ENCODE data around the gene RORC. TPM values are rescaled to one million over a fixed set of nuclear protein-coding genes. Genes with fewer than 3 reads are reported as not detected.

The RORC gene
- total RNA-seq, 1 experiment from 2014 or later, result 0.10 TPM

DNA sequence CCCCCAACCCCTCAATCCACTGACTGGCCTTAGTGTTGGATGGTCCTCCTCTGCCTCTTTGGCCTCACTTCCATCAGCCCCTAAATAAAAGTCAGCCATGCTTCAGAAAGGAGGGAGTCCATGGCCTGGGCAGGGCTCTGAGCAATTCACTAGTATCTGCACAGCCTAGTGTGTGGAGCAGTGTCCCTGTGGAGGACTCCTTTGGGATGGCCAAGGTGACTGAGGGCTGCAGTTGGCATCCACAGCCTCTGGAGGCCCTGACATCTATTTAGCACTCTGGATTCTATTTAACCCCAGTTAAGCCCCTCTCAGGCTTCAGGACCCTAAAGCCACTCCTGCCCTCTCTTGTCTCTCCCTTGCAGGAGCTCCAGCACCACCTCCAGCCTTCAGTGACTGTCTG lies 18.3 kb upstream of the RORC start:
- no peak for DNase-seq (ENCODE audit: extremely low read depth, low read depth)

DNA sequence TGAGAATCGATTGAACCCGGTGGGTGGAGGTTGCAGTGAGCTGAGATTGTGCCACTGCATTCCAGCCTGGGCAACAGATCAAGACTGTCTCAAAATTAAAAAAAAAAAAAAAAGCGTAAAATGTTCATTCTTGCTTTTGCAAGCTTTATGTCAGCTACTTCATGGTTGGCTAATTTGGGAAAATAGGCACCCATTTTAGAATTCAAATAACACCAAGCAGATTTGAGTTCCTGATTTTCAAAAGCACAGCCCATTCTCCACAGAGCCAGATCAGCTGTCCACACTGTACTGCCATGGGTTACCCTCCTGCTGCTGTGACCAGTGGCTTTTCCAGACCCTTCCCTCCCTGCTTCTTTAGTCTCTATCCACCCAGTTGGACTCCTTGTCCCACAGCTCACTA lies 17.5 kb upstream of the RORC start:
- no peak for DNase-seq (ENCODE audit: extremely low read depth, low read depth)

DNA sequence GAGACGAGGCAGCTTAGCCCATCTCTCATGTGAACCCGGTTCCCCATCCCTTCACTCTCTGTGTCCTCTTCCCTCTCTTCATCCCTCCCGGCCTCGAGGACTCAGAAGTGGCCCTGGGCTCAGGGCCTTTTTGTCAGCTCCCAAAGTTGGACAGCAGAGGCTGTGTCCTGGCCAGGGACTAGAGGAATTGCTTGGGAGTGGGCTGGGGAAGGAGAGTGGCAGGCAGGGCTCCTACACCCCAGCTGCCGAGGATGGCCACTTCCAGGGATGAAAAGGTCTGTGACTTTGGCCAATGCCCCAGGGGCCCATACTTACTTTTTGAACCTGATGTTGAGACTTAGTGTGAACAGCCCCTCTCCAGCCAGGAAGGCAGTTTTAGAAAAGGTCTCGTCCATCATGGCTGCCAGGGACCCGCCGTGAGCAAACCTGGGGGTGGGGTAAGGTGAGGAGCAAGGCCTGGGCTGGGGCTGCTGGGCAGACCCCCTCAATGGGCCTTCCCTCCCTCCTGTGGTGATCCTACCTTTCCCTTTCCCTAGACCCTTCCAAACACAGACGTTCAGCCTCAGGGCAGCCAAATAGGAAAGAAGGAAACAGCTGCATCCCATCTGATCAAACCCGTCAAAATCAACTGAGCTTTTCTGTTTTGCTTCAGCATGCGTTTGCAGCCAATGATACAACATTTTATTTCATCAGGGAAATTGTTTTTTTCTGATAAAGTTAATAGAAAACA lies 16.4 kb upstream of the RORC start:
- DNase-seq (ENCODE audit: extremely low read depth, low read depth), result no peak

DNA sequence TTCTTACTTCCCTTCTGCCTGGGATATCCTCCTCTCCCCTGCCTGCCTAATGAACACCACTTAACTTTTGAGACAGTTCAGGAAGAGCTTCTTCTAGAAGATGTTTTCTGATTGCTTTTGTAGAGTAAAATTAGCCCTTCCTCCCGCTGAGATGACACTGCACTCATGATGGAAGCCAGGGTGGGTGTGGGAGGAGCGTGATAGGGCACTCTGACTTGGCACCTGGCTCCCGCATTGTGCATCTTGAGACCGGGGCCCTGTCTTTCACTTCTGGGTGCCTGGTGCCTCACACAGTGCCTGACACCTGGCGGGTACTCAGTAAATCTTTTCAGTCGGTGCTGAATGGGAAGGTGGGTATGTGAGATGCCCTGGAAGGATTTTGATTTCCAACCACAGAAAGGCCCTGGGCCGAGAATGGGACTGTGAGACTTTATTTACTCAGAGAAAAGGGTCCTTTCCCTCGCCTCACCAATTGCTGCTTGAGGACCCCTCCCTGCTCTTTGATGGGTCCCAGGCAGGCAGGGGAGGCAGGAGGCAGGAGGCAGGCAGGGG lies 15.2 kb upstream of the RORC start:
- DNase-seq (ENCODE audit: extremely low read depth, low read depth), result no peak

DNA sequence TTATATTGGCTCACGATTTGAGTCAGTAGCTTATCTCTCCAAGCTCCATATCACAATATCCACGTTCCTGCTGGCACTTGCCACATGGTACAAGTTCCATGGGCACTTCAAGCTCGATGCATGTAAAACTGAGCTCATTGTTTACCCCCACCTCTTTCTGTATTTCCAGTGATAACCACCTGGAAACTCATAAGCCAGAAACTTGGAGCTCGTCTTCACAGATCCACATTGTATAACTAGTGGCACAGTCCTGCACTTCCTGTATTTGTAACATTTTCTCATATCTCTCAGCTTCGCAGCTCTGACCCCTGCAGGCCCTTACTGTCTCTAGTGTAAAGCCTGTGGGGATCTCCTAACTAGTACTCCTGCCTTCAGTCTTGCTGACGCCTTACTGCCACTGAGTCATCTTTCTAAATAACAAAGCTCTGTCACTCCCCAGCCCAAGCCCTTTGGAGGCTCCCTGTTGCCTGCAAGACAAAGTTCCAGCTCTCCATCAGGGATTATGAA lies 14.5 kb upstream of the RORC start:
- DNase-seq (ENCODE audit: extremely low read depth, low read depth), result peak; percentile 54

DNA sequence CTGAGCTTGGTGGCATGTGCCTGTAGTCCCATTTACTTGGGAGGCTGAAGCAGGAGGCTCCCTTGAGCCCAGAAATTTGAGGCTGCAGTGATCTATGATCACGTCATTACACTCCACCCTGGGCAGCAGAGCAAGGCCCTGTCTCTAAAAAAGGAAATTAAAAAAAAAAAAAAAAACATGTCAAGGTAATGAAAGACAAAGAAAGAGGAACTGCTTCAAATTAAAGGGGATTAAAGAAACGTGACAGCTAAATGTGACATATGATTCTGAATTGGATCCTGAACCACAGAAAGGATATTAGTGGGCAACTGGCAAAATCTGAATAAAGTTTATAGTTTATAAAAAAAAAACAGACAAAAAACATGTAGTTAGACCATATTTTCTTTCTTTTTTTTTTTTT lies 11.8 kb upstream of the RORC start:
- no peak for DNase-seq (ENCODE audit: extremely low read depth, low read depth)

DNA sequence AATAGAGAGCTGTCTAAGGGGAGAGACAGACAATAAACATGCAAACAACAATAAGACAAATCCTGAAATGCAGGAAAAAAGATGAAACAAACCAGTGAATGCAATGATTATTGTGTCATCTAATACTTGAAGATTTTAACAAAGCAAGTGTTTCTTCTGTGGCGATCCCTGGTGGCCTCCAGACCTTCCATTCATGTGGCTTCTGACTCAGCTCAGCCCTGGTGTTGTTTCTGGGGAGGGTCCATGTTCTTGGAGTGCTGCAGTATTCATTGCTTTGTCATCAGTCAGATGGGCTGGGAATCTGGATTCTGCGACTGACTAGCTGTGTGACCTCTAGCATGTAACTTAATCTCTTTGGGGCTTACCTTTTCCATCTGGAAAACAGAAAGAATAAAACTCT lies 9.5 kb upstream of the RORC start:
- no peak for DNase-seq (ENCODE audit: extremely low read depth, low read depth)

DNA sequence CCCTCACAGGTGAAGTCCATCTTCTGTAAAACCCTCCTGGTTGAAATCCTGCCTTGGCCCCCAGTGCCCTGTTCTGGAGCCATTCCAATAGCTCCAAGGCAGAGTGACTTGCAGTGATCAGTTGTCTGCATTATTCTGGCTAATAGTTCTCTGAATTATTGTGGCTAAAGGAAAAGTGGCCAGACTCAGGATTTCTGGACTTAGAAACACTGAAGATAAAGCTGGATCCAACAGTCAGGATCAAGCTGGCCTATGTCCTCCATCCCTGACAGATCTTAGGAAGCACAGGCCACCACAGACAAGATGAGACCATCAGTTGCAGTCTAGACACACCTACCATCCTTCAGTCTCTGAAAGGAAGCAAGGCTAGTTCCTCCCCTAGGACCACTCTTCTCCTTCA lies 8.8 kb upstream of the RORC start:
- no peak for DNase-seq (ENCODE audit: extremely low read depth, low read depth)

DNA sequence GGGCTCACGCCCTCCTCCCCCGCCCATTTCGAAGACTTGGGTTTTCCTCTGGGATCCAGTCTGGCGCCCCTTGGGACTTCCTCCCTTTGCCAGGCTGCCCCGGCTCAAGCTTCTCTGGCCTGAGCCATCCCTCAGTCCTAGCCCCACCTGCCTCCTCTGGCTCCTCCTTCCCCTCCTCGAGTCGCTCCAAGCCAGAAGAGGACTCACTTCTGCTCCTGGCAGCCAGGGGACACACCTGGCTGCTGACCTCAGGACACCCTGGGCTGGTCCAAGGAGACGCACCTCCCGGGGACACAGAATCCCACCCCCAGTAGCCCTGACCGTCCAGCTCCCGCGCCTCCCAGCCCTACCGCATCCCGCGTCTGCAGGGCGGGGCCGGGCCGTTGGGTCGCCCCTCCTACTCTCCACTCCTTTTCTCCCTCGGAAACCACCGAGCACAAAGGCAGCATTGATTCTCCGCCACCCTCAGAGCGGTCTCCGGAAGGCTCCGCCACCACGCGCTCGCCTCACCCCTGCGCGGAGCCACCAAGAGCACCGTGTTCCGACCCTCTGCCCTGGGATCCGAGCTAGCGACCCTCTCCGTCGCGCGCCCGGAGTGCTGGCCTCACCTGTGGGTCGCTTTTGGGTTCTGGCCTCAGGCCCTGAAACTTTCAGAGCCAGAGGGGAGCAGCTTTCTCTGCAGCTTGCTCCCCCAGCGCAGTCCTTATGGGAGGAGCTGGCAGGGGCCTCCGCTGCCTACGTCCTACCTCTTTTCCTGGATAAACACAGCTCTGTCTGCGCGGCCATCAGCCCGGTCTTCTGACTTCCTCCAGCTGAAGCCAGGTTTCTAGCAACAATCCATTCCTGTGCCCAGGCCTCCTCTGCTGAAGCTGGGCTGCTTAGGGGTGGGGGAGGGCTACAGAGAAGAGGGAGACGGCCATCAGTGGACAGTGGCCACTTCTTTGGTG lies 8.1 kb upstream of the RORC start, which contains the start of gene C2CD4D:
C2CD4D (minus strand) TSS at position 364 of the 947 bp plus-strand sequence. CDS start 831 bp downstream, outside the sequence.
- peak; percentile 68 for DNase-seq (ENCODE audit: extremely low read depth, low read depth)

DNA sequence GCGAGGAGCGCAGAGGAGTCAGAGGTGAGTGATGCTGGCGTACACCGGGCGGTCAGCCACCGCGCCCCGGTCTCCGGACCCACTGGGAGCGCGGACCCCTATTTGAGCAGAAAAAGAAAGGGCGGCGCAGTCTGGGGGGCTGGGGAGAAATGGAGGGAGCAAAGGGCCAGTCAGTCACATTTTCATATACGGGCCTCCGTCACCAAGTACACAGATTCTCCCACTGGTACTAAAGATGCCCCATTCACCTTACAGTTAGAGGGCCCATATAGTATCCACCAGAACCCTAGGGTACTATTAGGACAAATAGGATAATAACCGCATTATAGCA lies 7.4 kb upstream of the RORC start:
- no peak for DNase-seq (ENCODE audit: extremely low read depth, low read depth)

DNA sequence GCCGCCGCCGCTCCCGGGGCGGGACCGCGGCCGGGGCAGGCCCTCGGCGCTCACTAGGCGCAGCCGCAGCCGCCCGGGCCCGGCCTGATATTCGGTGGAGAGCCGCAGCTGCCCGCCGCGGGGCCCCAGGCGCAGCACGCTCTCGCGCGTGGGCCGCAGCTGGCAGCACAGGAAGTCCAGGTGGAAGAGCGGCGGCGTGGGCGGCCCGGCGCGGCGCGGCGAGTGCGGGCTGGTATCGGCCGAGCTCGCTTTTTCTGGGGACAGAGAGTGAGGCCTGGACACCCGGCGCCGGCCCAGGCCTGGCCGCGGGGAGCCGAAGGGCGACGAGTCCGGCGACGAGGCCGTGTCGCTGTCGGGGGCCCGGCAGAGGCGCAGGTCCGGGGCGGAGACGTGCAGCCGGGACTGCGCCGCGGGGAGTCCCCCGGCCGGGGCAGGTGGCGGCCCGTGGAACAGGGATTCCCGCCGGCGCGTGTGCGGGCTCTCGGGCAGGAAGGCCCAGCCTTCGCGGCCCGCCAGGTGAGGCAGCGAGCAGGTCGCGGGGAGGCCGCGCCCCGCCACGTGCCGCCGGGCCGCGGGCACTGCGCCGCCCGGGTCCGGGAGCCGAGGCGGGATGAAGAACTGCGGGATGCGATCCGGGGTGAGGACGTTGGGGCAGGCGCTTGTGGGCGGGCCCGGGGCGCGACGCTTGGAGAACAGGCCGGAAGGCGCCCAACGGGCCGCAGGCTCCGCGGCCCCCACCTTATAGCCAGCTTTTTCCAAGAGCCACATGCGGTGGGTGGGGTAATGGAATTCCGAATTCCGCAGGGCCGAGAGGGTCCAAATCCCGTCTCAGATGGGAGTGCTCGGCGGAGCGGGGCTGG lies 6.8 kb upstream of the RORC start:
- DNase-seq (ENCODE audit: extremely low read depth, low read depth), result no peak

DNA sequence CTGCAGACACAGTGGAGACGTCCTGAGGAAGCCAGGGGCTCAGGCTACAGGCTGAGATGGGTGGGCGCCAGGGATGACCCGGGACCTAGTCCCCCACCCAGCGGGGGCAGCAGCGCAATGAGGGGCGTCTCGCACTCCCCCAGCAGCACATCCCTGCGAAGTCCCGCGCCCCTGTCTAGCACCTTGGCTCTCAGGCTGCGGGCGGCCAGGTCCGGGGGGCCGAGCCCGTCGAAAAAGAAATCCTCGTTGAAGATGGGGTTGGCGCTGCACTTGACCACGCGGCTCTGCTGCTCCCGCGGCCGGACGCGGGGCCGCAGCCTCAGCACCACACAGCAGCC lies 6.3 kb upstream of the RORC start:
- no peak for DNase-seq (ENCODE audit: extremely low read depth, low read depth)

DNA sequence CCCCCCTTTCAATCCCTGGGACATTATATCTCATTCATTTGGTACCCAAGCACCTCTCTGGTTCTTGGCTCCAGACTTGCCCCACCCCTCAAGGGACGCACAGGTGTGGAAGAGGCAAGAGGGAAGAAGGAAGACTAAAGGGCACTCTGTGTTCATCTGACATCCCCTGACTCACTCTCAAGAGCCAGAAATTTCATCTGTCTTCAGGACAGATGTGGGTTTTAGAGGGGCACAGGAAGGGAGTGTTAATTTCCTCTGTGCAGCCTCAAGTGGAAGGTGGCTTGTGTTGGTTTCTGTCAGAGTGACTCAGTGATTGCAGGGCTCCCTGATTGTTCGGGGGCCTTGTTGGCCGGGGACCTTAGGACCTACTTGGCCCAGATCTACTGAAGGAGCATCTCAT lies 5.6 kb upstream of the RORC start:
- no peak for DNase-seq (ENCODE audit: extremely low read depth, low read depth)

DNA sequence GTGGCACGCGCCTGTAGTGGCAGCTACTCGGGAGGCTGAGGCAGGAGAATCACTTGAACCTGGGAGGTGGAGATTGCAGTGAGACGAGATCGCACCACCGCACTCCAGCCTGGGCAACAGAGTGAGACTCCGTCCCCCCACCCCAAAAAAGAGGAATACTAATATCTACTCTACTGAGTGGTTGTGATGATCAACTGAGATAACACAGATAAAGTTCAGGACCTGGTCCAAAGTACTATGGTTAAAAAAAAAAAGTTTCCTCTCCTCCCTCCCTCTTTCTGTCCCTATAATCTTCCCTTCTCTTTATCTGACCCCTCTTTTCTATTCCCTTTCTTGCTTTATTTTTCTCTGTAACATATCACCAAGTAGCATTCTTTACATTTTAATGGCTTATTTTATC lies 4.0 kb upstream of the RORC start:
- no peak for DNase-seq (ENCODE audit: extremely low read depth, low read depth)

DNA sequence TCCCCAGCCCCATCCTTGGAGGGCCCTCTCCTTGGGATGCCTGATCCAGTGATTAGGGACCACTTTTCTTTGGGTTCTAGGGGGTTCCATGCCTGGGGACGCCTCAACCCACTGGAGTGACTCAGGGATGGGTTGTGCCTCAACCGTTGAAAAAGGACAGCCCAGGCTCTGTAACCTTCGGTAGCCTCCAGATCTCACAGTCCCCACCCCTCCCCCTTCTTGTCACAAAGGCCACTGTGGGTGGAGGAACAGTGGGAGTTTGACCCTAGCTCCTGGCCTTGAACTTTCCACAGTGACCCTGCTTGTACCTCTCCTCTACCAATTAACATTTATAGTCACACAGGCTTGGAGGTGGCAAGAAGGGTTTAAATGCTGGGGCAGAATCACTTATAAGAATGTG lies 2.6 kb upstream of the RORC start:
- no peak for DNase-seq (ENCODE audit: extremely low read depth, low read depth)

DNA sequence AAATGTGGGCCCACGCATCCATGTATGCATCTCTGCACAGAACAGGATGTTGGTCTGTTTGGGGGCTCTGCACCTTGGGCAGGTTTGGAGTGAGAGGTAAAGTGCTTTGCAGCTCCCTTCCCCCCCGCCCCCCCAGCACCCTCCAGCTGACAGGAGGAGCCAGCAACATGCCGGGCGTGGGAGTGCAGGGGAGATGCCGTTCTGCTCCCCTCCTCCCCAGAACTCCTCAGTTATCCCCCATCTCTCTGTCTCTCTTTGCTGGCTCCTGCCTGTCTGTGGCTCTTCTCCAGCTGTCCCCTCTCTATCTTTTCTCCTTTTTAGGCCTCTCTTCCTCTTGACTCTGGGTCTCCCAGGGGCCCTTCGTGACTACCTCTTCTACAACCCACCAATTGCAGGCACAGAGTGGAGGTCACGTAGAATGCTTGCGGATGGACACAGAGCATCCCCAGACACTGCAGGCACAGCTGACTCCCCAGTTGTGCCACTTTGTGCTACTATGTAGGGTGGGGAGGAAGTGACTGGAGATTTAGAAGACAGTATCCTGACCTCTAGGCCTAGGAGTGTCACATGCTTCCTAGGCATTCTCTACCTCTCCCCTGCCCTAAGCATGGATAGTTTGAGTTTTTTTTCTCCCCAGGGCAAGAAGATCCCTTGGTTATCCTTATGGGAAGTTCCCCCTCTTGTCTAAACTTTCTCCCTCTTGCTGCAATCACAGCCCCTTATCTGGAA lies 1.7 kb upstream of the RORC start:
- DNase-seq (ENCODE audit: extremely low read depth, low read depth), result no peak

DNA sequence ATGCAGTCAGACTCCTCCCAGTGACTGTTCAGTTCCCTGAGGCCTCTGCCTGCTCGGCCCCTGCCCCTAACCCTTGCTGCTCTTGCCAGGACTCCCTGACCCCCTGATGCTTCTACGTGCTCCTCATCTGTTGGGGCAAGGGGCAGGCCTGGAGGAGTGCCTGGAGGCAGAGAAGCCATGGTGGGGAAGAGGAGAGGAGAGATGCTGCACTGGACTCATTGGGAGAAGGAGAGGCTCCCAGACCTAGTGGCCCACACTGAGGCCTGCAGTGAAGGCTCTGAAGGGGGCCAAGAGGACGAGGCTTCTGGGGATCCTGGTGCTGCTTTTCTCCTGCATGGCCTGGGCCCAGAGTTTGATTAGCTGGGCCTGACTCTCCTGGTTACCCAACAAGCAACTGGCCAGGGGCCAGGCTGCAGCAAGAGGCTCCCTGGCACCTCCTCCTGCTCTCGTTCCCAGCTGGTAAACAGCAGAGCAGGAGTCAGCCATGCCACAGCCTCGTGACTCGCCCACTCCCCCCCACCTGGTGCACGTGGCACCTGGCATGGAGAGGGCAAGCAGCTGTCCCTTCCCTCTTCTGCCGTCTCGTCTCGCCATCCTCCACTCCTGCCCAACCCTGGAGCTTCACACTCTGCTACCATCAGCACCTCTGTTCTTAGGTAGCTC lies 847 bp upstream of the RORC start:
- no peak for DNase-seq (ENCODE audit: extremely low read depth, low read depth)

DNA sequence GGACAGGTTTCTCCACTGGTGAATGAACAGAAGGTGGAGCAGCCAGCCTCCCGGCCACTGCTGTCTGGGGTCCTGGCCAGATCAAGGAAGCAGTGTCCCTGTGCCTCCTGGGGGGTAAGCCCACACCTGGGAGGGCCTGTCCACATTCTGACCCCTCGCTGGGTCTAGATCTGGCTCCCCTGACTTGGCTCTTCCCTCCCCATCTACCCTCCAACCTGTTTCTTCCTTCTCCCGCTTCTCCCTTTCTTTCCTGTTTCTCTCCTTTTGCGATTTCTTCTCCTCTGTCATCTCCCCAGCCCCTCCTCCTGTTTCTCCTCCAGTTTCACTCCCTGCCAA lies 378 bp downstream of the RORC start:
- DNase-seq (ENCODE audit: extremely low read depth, low read depth), result no peak

DNA sequence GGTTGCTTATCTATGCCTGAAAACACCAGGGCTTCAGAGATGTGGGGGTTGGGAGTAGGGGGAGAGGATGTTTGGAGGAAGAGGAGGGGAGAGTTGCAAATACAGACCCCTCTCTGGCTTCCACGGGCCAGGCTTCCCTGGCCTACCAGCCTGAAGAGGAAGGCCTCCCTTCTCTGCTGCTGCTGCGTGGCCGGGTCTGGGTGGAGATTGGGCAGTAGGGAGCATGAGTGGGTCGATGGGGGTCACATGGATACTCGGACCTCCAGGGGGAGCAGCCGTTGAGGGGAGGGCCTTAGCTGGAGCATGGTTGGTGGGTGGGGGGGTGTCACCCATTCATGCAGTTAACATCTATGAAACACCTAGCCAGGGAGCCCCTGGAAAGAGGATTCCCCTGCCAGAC lies 1.5 kb downstream of the RORC start:
- DNase-seq (ENCODE audit: extremely low read depth, low read depth), result no peak
